Measurements from ENCODE around the gene PLAGL1.

PLAGL1 gene

GRCh38 chr6:143964674-143965081, 43.4 kb downstream of the PLAGL1 start:
- no peak for DNase-seq

GRCh38 chr6:143963158-143963919, 44.7 kb downstream of the PLAGL1 start:
- no peak for DNase-seq

- DNase-seq, result no peak
Observed at GRCh38 chr6:143961886-143962878, 45.9 kb downstream of the PLAGL1 start.

- no peak for DNase-seq
Observed at GRCh38 chr6:143961066-143961465, 47.0 kb downstream of the PLAGL1 start.

- DNase-seq, result no peak
Observed at GRCh38 chr6:143959927-143960326, 48.1 kb downstream of the PLAGL1 start.

- DNase-seq, result no peak
Observed at GRCh38 chr6:143958839-143959399, 49.1 kb downstream of the PLAGL1 start.

- DNase-seq, result no peak
Observed at GRCh38 chr6:143957679-143958274, 50.3 kb downstream of the PLAGL1 start.

- no peak for DNase-seq
Observed at GRCh38 chr6:143955971-143956370, 52.1 kb downstream of the PLAGL1 start.

GRCh38 chr6:143953922-143954321, 54.1 kb downstream of the PLAGL1 start:
- no peak for DNase-seq

GRCh38 chr6:143952947-143953701, 54.9 kb downstream of the PLAGL1 start:
- DNase-seq, result no peak

GRCh38 chr6:143952060-143952778, 55.8 kb downstream of the PLAGL1 start:
- no peak for DNase-seq

- DNase-seq, result no peak
Observed at GRCh38 chr6:143950875-143951274, 57.2 kb downstream of the PLAGL1 start.

- no peak for DNase-seq
Observed at GRCh38 chr6:143949962-143950361, 58.1 kb downstream of the PLAGL1 start.

- no peak for DNase-seq
Observed at GRCh38 chr6:143949535-143949934, 58.5 kb downstream of the PLAGL1 start.

- no peak for DNase-seq
Observed at GRCh38 chr6:143948208-143948607, 59.9 kb downstream of the PLAGL1 start.

GRCh38 chr6:143941852-143942627, 66.0 kb downstream of the PLAGL1 start:
- DNase-seq, result peak in 1 of 2 experiments; percentile 27

GRCh38 chr6:143940011-143940597, 68.0 kb downstream of the PLAGL1 start:
- peak in 1 of 2 experiments; percentile 65 for DNase-seq

- no peak for DNase-seq
Observed at GRCh38 chr6:143939364-143939763, 68.7 kb downstream of the PLAGL1 start.

GRCh38 chr6:143937668-143937970, 70.4 kb downstream of the PLAGL1 start:
- DNase-seq, result no peak

Measured in SW 1271 (cell line).